GM13977 (cell line): Measurements from ENCODE around the gene ENKUR.

ENCODE experiments used
- DNase-seq: peaks from one replicate; pipeline ENCODE4 v3.0.0; 2012; ENCODE audit warnings: low spot score
- CTCF ChIP-seq: IDR thresholded peaks from 2 replicates; pipeline ENCODE4 v1.5.1; 2012; ENCODE audit warnings: mild to moderate bottlenecking, control low read depth; ENCODE audit not compliant: insufficient read depth; ENCODE audit errors: extremely low read depth, missing control alignments
- in situ Hi-C: fragments of 300-500 bp; cut with MboI; formaldehyde crosslinking; loops from one replicate; pipeline ENCODE4 v1.12.0; 2022; ENCODE audit warnings: low sequenced_read_pairs, low pct_unique_long_range_greater_than_20kb, mixed read lengths, inconsistent platforms; ENCODE audit not compliant: unreplicated experiment

The ENKUR gene

DNA sequence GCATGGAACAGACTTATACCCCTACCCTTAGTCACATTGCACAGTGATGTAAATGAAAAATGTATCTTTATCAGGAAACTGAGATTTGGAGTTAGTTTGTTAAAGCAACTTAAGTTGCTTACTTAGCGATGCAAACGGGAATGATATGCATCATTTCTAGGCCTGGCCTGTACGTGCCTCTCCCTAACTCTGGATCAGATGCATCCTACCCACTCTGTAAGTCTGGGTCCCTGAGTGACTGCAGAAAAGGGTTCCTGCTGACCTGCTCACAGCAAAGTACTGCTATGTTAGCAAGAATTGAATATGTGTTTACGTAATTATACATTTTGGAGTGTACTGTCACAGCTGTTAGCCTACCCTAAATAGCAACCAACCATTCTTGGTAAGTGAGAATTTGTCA lies 32.8 kb downstream of the ENKUR start:
- in situ Hi-C loops = no loop called here
- no peak for TF ChIP-seq CTCF
- no peak for DNase-seq

DNA sequence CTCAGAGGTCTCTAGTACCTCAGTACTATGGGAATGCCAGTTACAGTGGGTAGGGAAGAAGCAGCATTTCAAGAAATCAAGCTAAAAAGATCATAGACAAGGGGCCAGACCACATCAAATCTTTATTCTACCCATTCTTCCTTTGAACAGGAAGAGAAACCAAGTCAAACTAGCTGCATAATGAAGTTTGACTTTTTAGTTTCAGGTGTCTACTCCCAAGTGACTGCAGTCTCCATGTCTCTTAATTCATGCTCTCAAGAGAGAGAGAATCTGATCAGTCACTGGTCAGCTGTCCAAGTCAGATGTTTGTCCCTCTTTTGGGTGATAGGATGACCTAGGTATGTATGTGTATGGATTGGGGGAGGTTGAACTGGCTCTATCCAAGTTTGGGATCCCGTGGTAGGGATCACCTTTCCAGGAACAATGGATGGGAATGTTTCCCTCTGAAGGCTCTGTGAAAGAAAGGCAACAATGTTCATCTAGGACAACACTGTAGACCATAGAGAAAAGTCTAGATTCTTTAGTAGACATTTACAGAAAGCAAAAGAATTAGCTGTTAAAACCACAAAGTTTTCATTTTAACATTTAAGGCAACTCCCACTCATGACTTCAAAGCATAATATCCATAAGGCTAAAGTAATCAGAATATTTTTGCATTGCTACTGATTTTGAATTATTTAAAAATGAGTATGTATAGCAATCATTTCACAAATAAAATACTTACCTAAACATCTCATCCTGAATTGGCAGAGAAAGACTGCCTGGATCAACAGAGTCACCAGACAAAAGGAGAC lies 33.4 kb downstream of the ENKUR start:
- TF ChIP-seq CTCF = no peak
- DNase-seq = peak; percentile 7
- in situ Hi-C loops = no loop called here

DNA sequence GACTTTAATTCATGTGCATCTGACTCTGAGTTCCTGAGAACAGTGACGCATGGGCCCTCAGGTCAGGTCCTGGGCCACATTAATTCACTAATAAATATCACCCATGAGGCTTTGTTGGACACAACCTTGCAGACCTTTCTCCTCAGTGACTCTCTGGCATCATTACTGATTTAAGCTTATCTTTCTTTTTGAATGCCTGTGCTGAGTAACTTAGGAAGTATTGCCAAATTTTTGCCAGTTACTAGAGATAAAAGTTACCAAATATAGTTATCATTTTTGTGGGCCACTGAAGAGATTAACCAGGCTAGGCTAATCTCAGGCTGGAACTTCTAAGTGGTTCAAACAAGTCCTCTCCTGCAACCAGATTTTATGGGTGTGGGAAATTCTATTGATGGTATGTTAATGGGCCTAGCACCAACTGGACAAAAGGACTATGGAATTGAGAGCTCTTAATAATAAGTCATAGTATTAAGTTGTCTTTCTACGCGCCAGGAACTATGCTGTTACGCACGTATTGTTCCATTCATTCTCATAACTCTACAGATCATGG lies 34.7 kb downstream of the ENKUR start:
- no peak for DNase-seq
- in situ Hi-C loops = no loop called here
- TF ChIP-seq CTCF = no peak

GRCh38 chr10:24979685-24980084 lies 36.3 kb downstream of the ENKUR start:
- no peak for DNase-seq
- no peak for TF ChIP-seq CTCF
- in situ Hi-C loops = no loop called here

- TF ChIP-seq CTCF = no peak
- in situ Hi-C loops = no loop called here
- no peak for DNase-seq
Measured at GRCh38 chr10:24974976-24975375, 41.0 kb downstream of the ENKUR start.

DNA sequence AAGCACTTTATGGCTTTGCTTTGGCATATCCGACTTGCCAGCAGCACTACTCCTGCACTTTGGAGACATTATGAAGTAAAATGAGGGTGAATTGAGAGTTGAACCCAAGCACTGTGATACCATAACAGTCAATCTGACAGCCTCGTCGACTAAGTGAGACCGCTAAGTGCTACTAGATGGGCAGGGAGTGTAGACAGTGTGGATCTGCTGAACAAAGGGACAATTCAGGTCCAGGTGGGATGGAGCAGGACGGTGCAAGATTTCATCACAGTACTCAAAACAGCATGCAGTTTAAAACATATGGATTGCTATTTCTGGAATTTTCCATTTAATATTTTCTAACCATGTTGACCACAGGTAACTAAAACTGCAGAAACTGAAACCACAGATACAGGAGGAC lies 42.8 kb downstream of the ENKUR start:
- no peak for TF ChIP-seq CTCF
- in situ Hi-C loops = no loop called here
- no peak for DNase-seq
